GM12872 (cell line): ENCODE measurements around the gene DEFB123.

Experiments used
- CTCF ChIP-seq: IDR thresholded peaks from 3 replicates; pipeline ENCODE4 v1.5.1; 2011; ENCODE audit warnings: low read depth, mild to moderate bottlenecking, low read length, moderate library complexity; ENCODE audit not compliant: insufficient read depth

DEFB123 gene

DNA sequence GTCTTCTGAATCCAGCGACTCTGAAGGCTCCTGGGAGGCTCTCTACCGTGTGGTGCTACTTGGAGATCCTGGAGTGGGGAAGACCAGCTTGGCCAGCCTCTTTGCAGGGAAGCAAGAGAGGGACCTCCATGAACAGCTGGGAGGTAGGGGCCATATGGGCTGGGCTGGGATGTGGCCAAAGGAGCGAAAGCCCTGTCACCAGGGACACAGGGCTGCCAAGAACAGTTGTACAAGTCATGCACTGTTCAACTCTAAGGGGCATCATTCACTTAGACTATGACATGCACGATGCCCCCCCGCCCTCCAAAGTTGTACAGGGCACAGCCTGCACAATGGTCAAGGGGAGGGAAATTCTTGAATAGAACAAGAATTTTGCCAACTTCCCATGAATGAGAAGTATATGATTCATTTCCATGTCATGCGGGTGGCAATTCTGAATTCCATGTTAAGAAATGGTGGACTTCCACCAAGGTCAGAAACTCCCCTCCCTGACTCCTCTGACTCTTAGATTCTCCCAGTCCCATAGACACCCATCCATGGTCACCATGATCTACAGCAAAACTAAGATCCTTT is 36.3 kb downstream of the DEFB123 start:
- TF ChIP-seq CTCF = no peak

DNA sequence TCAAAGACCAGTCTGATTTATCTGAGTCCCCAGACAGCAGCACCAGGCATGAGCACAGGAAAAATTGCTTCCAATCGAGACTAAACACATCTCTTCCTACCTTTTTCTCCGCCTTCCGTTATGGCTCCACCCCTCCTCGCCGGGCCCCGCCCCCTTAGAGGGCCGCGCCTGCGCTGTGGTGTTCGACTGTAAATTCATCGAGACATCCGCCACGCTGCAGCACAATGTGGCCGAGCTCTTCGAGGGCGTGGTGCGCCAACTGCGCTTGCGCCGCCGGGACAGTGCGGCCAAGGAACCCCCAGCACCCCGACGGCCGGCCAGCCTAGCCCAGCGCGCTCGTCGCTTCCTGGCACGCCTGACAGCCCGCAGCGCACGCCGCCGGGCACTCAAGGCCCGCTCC is 43.6 kb downstream of the DEFB123 start:
- TF ChIP-seq CTCF = no peak

- TF ChIP-seq CTCF = no peak
Observed at GRCh38 chr20:31485450-31486339, 45.3 kb downstream of the DEFB123 start.

DNA sequence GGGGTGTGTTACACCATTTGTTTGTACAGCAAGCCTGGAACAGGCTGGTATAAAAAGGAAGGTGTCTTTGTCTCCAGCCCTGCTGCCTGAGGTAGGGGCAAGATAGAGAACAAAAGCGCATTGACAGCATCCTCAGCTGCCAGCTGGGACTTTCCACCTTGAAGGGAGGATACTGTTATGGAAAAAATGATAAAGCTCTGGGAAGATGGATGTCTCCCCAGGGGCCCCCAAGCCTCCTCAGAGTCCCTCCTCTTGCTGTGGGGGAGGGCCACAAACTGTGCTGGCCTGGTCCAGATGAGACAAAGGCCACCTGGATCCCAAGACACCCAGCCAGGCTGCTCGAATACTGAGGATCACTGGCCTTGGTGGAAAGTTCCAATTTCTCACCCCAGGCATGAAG is 47.7 kb downstream of the DEFB123 start:
- no peak for TF ChIP-seq CTCF

DNA sequence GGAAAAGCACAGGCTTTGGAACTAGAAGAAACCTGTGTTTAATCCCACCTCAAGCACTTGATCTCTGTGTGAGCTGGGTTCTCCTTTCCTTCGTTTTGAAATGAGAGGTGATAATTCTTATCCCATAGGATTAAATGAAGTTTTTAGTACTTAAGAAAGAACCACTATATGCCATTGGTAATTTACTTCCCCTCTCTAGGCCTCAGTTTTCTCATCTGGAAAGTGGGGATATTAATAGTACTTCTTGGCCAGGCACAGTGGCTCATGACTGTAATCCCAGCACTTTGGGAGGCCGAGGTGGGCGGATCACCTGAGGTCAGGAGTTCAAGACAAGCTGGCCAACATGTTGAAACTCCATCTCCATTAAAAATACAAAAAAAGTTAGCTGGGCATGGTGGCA is 48.7 kb downstream of the DEFB123 start:
- TF ChIP-seq CTCF = no peak

DNA sequence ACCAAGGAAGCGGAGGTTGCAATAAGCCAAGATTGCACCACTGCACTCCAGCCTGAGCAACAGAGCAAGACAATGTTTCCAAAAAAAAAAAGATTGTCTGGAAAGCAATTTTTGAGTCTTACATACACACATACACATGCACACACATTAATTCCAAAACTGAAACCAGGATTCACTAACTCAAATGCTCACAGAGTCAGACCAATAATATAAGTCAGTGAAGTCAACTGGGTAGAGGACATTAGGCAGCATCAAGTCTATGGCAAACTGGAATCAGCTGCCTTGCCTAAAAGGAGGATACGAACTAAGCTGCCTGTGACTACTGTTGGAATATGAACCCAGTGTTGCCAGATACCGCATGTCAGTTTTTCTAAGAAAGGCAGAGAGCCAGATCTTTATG is 50.3 kb downstream of the DEFB123 start:
- no peak for TF ChIP-seq CTCF

DNA sequence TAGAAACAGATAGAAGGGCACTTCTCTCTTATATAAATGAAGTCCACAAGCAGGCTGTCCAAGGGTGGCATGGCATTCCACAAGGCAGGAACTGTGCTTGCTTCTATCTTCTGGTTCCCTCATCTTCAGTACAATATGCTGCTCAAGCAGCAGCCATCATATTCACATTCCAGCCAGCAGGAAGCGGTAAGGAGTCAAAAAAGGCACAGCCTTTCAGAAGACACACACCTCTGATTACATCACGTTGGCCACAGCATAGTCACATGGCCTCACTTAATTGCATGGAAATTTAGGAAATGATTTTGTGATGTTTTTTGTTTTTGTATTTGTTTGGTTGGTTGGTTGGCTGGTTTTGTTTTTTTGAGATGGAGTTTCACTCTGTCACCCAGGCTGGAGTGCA is 53.7 kb downstream of the DEFB123 start:
- TF ChIP-seq CTCF = no peak
